Fibroblast of the conjunctiva (primary cell): Measurements from ENCODE around the gene RNF31.

ENCODE experiments used
- DNase-seq: peaks from one replicate; pipeline ENCODE4 v3.0.0-alpha.2; 2010; ENCODE audit warnings: low read depth

RNF31 gene

GRCh38 chr14:24159777-24160498 is 12.6 kb downstream of the RNF31 start:
- DNase-seq = no peak

- no peak for DNase-seq
These were observed 13.2 kb downstream of the RNF31 start for GRCh38 chr14:24160499-24160849.

GRCh38 chr14:24160850-24161804 is 13.8 kb downstream of the RNF31 start, which contains the start of gene IRF9:
IRF9 (plus strand) TSS chr14:24161265; CDS start chr14:24162145, 880 bp downstream.
- peak; percentile 92 for DNase-seq

GRCh38 chr14:24162093-24162492 is 14.8 kb downstream of the RNF31 start:
- DNase-seq = no peak

- no peak for DNase-seq
These were observed 17.3 kb downstream of the RNF31 start for GRCh38 chr14:24164518-24164991.

DNA sequence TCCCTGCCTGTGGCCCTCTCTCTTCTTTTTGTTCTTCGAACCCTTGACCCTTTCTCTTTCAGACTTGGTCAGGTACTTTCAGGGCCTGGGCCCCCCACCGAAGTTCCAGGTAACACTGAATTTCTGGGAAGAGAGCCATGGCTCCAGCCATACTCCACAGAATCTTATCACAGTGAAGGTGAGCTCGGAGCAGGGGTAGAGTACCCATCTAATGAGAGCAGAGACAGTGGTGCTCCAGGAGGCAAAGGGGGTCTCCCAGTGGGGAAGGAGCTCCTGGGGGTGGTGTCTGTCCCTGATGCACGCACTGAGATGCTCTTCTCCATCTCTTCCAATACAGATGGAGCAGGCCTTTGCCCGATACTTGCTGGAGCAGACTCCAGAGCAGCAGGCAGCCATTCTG is 18.5 kb downstream of the RNF31 start:
- DNase-seq = no peak

DNA sequence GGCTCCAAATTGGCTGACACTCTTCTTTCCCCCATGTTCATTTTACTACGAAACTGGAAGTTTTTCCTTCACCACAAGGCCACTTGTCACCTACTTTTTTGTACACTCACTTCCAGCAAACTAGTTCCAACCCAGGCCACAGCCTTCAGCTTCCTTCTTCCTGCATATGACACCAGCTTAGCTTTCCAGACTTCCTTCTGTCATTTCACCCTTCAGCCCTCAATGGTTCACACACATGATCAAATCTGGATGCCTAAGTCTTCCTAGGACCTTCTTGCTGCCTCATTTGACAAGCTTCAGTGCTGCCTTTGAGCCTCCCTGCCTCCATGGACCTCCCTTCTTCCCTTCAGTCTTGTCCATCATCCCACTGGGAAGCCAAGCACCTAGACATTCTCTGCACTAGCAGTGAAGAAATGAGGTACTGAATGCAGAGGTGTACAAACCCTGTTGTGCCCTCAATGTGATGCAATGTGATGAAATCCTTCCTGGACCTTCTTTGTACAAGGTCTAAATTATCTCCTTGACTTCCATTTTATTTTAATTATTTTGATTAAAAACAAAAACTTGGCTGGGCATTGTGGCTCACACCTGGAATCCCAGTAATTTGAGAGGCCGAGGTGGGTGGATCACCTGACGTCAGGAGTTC is 20.3 kb downstream of the RNF31 start:
- DNase-seq = no peak

GRCh38 chr14:24171422-24172260 is 24.3 kb downstream of the RNF31 start, which contains the start of gene REC8:
REC8 (plus strand) TSS chr14:24172080; CDS start chr14:24172553, 473 bp downstream.
- peak; percentile 72 for DNase-seq

GRCh38 chr14:24172261-24172860 is 25.1 kb downstream of the RNF31 start:
- no peak for DNase-seq

- no peak for DNase-seq
These were observed 25.6 kb downstream of the RNF31 start for GRCh38 chr14:24172871-24173281.

DNA sequence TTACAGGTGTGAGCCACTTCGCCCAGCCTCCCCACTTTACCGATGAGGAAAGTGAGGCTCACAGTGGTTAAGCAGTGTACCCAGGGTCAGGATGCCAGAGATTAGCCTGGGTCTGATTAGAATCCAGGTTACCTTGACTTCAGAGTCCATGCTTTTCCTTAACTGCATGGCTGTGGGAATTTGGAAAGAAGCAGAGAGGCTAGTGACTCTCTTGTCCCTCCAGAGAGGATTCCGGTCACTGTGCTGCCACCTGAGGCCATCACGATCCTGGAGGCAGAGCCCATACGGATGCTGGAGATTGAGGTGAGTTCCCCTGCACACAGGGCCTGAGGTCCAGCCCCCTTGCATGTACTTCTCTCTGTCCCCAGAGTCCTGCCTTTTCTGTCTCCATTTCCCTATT is 29.3 kb downstream of the RNF31 start:
- DNase-seq = no peak

GRCh38 chr14:24177041-24177825 is 29.9 kb downstream of the RNF31 start:
- no peak for DNase-seq

GRCh38 chr14:24177891-24178290 is 30.6 kb downstream of the RNF31 start:
- DNase-seq = no peak

DNA sequence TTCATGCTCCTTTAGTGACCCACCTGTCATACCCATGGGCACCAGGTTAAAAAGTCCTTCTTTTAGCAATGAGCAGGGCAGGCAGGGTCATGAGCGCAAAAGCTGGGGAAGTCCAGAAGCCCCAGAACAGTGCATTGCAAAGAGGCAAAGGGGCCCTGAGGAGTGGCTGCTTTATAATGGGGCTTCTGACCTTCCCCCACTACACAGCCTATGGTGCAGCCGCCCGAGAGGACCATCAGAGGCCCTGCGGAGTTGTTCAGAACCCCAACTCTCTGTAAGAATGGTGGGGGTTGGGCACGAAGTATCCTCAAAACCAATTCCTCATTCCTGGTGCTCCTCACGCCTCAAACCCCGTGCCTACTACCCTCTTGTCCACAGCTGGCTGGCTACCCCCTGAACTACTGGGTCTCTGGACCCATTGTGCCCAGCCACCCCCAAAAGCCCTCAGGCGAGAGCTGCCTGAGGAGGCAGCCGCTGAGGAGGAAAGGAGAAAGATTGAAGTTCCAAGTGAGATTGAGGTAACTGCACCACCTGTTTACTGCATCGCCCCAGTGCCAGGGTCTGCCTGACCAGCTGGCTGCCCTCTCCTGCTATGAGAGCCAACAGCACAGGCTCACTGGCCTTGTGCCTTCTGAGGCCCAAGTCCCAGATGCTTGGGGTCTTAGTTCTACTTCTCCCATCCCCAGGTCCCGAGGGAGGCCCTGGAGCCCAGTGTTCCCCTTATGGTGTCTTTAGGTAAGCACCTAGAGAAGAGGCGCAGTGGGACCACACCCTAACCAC is 31.3 kb downstream of the RNF31 start:
- no peak for DNase-seq

DNA sequence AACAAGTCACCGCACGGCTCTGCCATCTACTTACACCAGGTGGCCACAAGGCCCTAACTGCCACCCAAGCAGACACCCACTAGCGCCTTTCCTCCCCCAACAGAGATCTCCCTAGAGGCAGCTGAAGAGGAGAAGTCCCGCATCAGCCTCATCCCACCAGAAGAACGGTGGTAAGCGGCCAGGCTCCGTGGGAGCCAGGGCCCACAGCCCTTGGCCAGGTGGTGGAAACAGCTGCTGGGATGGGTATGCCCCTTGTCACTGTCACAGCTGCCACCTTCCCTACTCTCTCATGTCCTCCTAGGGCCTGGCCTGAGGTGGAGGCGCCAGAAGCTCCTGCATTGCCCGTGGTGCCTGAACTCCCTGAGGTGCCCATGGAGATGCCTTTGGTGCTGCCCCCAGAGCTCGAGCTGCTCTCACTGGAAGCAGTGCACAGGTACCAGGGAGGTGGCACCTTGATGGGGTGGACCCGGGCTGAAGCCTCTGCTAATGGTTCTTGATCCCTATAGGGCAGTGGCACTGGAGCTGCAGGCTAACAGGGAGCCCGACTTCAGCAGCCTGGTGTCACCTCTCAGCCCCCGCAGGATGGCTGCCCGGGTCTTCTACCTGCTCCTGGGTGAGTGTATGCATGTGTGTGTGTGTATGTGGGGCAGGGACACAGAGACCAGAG is 32.1 kb downstream of the RNF31 start:
- no peak for DNase-seq

DNA sequence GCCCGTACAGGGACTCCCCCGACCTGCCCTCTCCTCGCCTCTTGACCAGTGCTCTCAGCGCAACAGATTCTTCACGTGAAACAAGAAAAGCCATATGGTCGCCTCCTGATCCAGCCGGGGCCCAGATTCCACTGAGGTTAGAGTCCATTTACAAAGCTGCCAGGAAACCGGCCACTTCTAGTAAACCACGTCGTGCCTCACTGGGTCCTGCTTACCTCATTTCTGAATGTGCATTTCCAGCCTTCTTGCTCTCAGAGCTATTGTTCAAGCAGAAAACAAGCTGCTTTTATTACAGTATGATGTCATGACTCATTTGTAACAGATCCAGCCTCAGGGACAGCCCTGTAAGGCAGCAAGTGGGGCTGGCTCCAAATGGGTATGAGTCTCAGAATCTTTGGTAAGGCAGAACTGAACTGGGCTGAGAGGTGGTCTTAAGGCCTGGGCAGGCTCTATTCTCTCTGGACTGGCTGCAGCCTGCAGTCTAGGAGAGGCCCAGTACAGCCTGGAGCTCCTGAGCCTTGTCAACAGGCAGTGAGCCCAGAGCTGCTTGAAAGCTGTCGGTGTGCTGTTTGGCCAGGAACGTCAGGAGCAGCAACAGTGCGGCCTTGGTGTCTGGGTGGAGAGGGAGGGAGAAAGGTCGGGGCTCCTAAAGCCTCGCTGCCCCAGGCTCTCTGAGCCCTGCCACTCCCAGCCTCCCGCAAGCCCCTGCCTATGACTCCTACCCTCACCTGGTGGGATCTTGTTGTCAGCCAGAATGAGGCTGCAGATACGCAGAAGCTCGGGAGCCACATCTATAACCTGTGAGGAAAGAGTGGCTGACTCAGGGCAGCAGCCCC is 32.9 kb downstream of the RNF31 start:
- DNase-seq = no peak

GRCh38 chr14:24181371-24182077 is 34.2 kb downstream of the RNF31 start:
- DNase-seq = no peak
